Esophagus squamous epithelium (tissue), 4 donors: ENCODE results near the gene NASP.

Experiments used
- POLR2A ChIP-seq, 4 donors: fragments of 450-650 bp; IDR thresholded peaks; one replicate each; pipeline ENCODE4 v1.6.1; 2017; ENCODE audit warnings: antibody characterized with exemption in 4 of 4, mild to moderate bottlenecking in 4 of 4, moderate library complexity in 3 of 4
- TF ChIP-seq, protein P1 (sequence below), 6 experiments: fragments of 450-650 bp in 4 of 6; fragments of 200-600 bp in 2 of 6; sonication (generic) in 2 of 6; IDR thresholded peaks; one replicate each; pipeline ENCODE4 v1.5.1; 2016 to 2019; ENCODE audit warnings: antibody characterized with exemption in 6 of 6, mild to moderate bottlenecking in 4 of 6, moderate library complexity in 4 of 6

DNA sequence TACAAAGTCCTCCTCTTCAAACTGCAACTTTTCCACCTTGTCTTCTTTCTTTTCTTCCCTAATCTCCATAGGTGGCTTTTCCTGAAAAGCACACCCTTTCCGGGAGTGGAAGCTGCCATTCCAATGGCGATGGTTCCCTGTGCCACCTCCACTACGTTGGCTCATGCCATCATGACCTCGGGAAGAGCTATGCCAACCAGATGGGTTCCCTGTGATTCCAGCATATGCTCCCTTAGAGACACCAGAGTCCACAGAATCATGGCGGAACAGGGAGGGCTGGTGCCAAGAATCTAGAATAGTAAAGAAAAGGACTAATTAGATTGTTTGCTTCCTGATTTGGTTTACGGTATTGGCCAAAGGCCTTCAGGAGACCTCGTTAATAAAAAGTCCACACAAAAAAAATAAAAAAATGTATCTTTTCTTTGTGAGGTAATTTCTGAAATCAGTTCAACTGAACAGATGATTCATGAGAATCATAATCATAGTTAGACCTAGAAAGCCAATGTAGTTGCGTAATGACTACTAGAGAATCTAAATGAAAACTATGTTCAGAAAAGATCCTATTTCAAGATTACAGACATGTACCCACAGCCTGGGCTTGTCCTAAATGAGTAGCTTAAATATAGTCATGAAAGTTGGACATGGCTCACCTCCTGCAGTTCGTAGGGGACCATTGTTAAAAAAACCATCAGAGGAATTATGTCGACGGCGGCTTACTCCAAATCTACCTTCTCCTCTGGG lies 70.9 kb downstream of the NASP start:
- TF ChIP-seq, protein P1, sequence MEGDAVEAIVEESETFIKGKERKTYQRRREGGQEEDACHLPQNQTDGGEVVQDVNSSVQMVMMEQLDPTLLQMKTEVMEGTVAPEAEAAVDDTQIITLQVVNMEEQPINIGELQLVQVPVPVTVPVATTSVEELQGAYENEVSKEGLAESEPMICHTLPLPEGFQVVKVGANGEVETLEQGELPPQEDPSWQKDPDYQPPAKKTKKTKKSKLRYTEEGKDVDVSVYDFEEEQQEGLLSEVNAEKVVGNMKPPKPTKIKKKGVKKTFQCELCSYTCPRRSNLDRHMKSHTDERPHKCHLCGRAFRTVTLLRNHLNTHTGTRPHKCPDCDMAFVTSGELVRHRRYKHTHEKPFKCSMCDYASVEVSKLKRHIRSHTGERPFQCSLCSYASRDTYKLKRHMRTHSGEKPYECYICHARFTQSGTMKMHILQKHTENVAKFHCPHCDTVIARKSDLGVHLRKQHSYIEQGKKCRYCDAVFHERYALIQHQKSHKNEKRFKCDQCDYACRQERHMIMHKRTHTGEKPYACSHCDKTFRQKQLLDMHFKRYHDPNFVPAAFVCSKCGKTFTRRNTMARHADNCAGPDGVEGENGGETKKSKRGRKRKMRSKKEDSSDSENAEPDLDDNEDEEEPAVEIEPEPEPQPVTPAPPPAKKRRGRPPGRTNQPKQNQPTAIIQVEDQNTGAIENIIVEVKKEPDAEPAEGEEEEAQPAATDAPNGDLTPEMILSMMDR (IDR thresholded peaks at IDR 0.05) = no peak
- TF ChIP-seq POLR2A (IDR thresholded peaks at IDR 0.05) = no peak
